Hepatocyte (in vitro differentiated cells): ENCODE measurements around the gene MED17.

Source experiments
- CTCF ChIP-seq: fragments of 200-600 bp; sonication (generic); IDR thresholded peaks from 2 replicates; pipeline ENCODE4 v1.5.1; 2016; ENCODE audit warnings: antibody characterized with exemption, mild to moderate bottlenecking; ENCODE audit not compliant: poor library complexity
- EZH2 ChIP-seq: fragments of 200-600 bp; sonication (generic); IDR thresholded peaks from 2 replicates; pipeline ENCODE4 v1.6.1; 2016; ENCODE audit warnings: antibody characterized with exemption, mild to moderate bottlenecking, borderline replicate concordance
- EZH2phosphoT487 ChIP-seq: fragments of 200-600 bp; sonication (generic); IDR thresholded peaks from one replicate; pipeline ENCODE4 v1.6.1; 2018; ENCODE audit warnings: antibody characterized with exemption, mild to moderate bottlenecking, low read depth, moderate library complexity; ENCODE audit not compliant: unreplicated experiment, severe bottlenecking

- TF ChIP-seq CTCF (no peak), EZH2 (no peak), EZH2phosphoT487 (no peak)
Measured at GRCh38 chr11:93791493-93791892, 7.4 kb downstream of the MED17 start.
